ENCODE data around the gene CADPS2.
"Not testable (repeated sequence)": the region's sequence is repeated elsewhere in the genome, so short reads cannot be mapped to it uniquely, and the experiment has no call there.

The CADPS2 gene

GRCh38 chr7:122298618-122299017 lies 587.6 kb downstream of the CADPS2 start:
- in situ Hi-C loops (cut with HindIII; ENCODE audit: low pct_ligation_motif_present, low sequenced_read_pairs) = no loop called here
- peaks cover 65% of the 10 kb centered on the region for H3K27me3 ChIP-seq (replicated peaks)
- no peak for DNase-seq
- H3K36me3 ChIP-seq (replicated peaks) = no peaks in the 10 kb centered on the region
- H3K27ac ChIP-seq = no peak overlapping the region
- no peak overlapping the region for H3K4me3 ChIP-seq (ENCODE audit: low read depth, low read length)
- TF ChIP-seq, protein P1, sequence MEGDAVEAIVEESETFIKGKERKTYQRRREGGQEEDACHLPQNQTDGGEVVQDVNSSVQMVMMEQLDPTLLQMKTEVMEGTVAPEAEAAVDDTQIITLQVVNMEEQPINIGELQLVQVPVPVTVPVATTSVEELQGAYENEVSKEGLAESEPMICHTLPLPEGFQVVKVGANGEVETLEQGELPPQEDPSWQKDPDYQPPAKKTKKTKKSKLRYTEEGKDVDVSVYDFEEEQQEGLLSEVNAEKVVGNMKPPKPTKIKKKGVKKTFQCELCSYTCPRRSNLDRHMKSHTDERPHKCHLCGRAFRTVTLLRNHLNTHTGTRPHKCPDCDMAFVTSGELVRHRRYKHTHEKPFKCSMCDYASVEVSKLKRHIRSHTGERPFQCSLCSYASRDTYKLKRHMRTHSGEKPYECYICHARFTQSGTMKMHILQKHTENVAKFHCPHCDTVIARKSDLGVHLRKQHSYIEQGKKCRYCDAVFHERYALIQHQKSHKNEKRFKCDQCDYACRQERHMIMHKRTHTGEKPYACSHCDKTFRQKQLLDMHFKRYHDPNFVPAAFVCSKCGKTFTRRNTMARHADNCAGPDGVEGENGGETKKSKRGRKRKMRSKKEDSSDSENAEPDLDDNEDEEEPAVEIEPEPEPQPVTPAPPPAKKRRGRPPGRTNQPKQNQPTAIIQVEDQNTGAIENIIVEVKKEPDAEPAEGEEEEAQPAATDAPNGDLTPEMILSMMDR (IDR thresholded peaks at IDR 0.05; ENCODE audit: low read depth, low read length, missing control alignments) = no peak

GRCh38 chr7:122298131-122298530 lies 588.1 kb downstream of the CADPS2 start:
- Histone ChIP-seq H3K27ac (no peak overlapping the region), H3K4me3 (ENCODE audit: low read depth, low read length) (no peak overlapping the region), H3K27me3 (replicated peaks) (peaks cover 61% of the 10 kb centered on the region), H3K36me3 (replicated peaks) (no peaks in the 10 kb centered on the region)
- TF ChIP-seq, protein P1 (IDR thresholded peaks at IDR 0.05; ENCODE audit: low read depth, low read length, missing control alignments) = no peak
- in situ Hi-C loops (cut with HindIII; ENCODE audit: low pct_ligation_motif_present, low sequenced_read_pairs) = no loop called here
- no peak for DNase-seq

- TF ChIP-seq, protein P1 (IDR thresholded peaks at IDR 0.05; ENCODE audit: low read depth, low read length, missing control alignments) = no peak
- in situ Hi-C loops (cut with HindIII; ENCODE audit: low pct_ligation_motif_present, low sequenced_read_pairs) = no loop called here
- H3K27ac ChIP-seq = no peak overlapping the region
- H3K4me3 ChIP-seq (ENCODE audit: low read depth, low read length) = no peak overlapping the region
- no peaks in the 10 kb centered on the region for H3K27me3 ChIP-seq (replicated peaks)
- no peak for DNase-seq
- no peaks in the 10 kb centered on the region for H3K36me3 ChIP-seq (replicated peaks)
These were observed 595.1 kb downstream of the CADPS2 start for GRCh38 chr7:122291189-122291588.

GRCh38 chr7:122290476-122290875 lies 595.8 kb downstream of the CADPS2 start:
- Histone ChIP-seq H3K36me3 (replicated peaks) (no peaks in the 10 kb centered on the region), H3K27ac (no peak overlapping the region), H3K27me3 (replicated peaks) (no peaks in the 10 kb centered on the region), H3K4me3 (ENCODE audit: low read depth, low read length) (no peak overlapping the region)
- no peak for DNase-seq
- in situ Hi-C loops (cut with HindIII; ENCODE audit: low pct_ligation_motif_present, low sequenced_read_pairs) = no loop called here
- TF ChIP-seq, protein P1 (IDR thresholded peaks at IDR 0.05; ENCODE audit: low read depth, low read length, missing control alignments) = no peak

DNA sequence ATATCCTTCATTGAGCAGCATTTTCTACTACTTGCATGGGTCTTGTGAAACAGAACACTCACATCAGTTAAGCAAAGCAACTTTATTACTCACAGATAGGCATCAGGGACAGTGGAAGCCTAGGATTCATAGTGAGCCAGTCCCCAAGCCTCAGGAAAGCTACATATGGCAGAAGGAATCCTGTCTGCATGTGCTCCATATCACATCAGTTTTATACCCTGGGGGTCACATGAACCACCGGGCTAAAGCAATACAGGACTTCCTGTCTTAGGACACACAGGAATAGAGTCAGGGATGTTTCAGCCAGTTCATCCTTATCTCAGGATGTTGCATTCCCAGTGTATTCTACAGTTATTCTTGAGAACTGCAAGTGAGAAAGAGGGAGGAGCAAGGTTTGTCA lies 596.8 kb downstream of the CADPS2 start:
- no peak for DNase-seq

DNA sequence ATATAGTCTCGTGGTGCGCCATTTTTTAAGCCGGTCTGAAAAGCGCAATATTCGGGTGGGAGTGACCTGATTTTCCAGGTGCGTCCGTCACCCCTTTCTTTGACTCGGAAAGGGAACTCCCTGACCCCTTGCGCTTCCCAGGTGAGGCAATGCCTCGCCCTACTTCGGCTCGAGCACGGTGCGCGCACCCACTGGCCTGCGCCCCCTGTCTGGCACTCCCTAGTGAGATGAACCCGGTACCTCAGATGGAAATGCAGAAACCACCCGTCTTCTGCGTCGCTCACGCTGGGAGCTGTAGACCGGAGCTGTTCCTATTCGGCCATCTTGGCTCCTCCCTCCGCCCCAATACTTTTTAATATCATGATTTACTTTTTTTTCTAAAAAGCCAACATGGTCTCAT lies 601.7 kb downstream of the CADPS2 start:
- H3K27ac ChIP-seq; in situ Hi-C loops (cut with HindIII; ENCODE audit: low pct_ligation_motif_present, low sequenced_read_pairs); DNase-seq; H3K4me3 ChIP-seq (ENCODE audit: low read depth, low read length); H3K27me3 ChIP-seq (replicated peaks); H3K36me3 ChIP-seq (replicated peaks): not testable (repeated sequence)

More for the DNA sequence above, 596.8 kb downstream of the CADPS2 start:
- in situ Hi-C loops (cut with HindIII; ENCODE audit: low pct_ligation_motif_present, low sequenced_read_pairs) = no loop called here
- Histone ChIP-seq H3K27ac (no peak overlapping the region), H3K36me3 (replicated peaks) (no peaks in the 10 kb centered on the region), H3K4me3 (ENCODE audit: low read depth, low read length) (no peak overlapping the region), H3K27me3 (replicated peaks) (no peaks in the 10 kb centered on the region)
- TF ChIP-seq, protein P1 (IDR thresholded peaks at IDR 0.05; ENCODE audit: low read depth, low read length, missing control alignments) = no peak

Measured in brain microvascular endothelial cell (primary cell).